Measurements from ENCODE around the gene AOPEP. TPM values are rescaled to one million over a fixed set of nuclear protein-coding genes. Genes with fewer than 3 reads are reported as not detected.
"Not testable (repeated sequence)": the region's sequence is repeated elsewhere in the genome, so short reads cannot be mapped to it uniquely, and the experiment has no call there.

Gene AOPEP
- total RNA-seq, 1 donor from 2014 or later = 305 TPM

- Histone ChIP-seq H3K4me3 (no peak overlapping the region), H3K9me3 (no peaks in the 10 kb centered on the region), H3K4me1 (peaks cover 15% of the 10 kb centered on the region), H3K27ac (no peak overlapping the region), H3K36me3 (no peaks in the 10 kb centered on the region), H3K27me3 (no peaks in the 10 kb centered on the region)
- intact Hi-C loops (cut with DNase I) = no loop called here
- DNase-seq (ENCODE audit: extremely low spot score in 2 of 2) = peak in 1 of 2 donors; percentile 72
- TF ChIP-seq POLR2AphosphoS5 (IDR thresholded peaks at IDR 0.05; ENCODE audit: insufficient read depth in 1 of 2, low read depth in 1 of 2) = no peak
Measured at GRCh38 chr9:94934816-94935328, 208.4 kb downstream of the AOPEP start.

- H3K9me3 ChIP-seq = no peaks in the 10 kb centered on the region
- H3K4me1 ChIP-seq = peaks cover 15% of the 10 kb centered on the region
- H3K36me3 ChIP-seq = no peaks in the 10 kb centered on the region
- peak in 1 of 2 donors; percentile 74 for DNase-seq (ENCODE audit: extremely low spot score in 2 of 2)
- H3K27ac ChIP-seq = peak overlapping the region; percentile 59
- no peaks in the 10 kb centered on the region for H3K27me3 ChIP-seq
- intact Hi-C loops (cut with DNase I) = no loop called here
- no peak for TF ChIP-seq POLR2A (IDR thresholded peaks at IDR 0.05)
- TF ChIP-seq POLR2AphosphoS5 (IDR thresholded peaks at IDR 0.05; ENCODE audit: insufficient read depth in 1 of 2, low read depth in 1 of 2) = no peak
- TF ChIP-seq CTCF (IDR thresholded peaks at IDR 0.05) = no peak
- no peak overlapping the region for H3K4me3 ChIP-seq
Measured at GRCh38 chr9:94935396-94935795, 208.9 kb downstream of the AOPEP start.

GRCh38 chr9:94936419-94936818 lies 209.9 kb downstream of the AOPEP start:
- Histone ChIP-seq H3K4me3 (no peak overlapping the region), H3K36me3 (no peaks in the 10 kb centered on the region), H3K4me1 (peaks cover 15% of the 10 kb centered on the region), H3K27me3 (no peaks in the 10 kb centered on the region), H3K27ac (peak overlapping the region; percentile 59), H3K9me3 (no peaks in the 10 kb centered on the region)
- no peak for TF ChIP-seq CTCF (IDR thresholded peaks at IDR 0.05)
- no peak for TF ChIP-seq POLR2AphosphoS5 (IDR thresholded peaks at IDR 0.05; ENCODE audit: insufficient read depth in 1 of 2, low read depth in 1 of 2)
- TF ChIP-seq POLR2A (IDR thresholded peaks at IDR 0.05) = no peak
- intact Hi-C loops (cut with DNase I) = no loop called here
- DNase-seq (ENCODE audit: extremely low spot score in 2 of 2) = no peak

GRCh38 chr9:94937214-94937903 lies 210.9 kb downstream of the AOPEP start:
- H3K9me3 ChIP-seq = no peaks in the 10 kb centered on the region
- no peak overlapping the region for H3K27ac ChIP-seq
- peaks cover 15% of the 10 kb centered on the region for H3K4me1 ChIP-seq
- DNase-seq (ENCODE audit: extremely low spot score in 2 of 2) = no peak
- H3K4me3 ChIP-seq = no peak overlapping the region
- intact Hi-C loops (cut with DNase I) = no loop called here
- TF ChIP-seq POLR2AphosphoS5 (IDR thresholded peaks at IDR 0.05; ENCODE audit: insufficient read depth in 1 of 2, low read depth in 1 of 2) (no peak), CTCF (IDR thresholded peaks at IDR 0.05) (no peak), POLR2A (IDR thresholded peaks at IDR 0.05) (no peak)
- no peaks in the 10 kb centered on the region for H3K36me3 ChIP-seq
- H3K27me3 ChIP-seq = no peaks in the 10 kb centered on the region

- Histone ChIP-seq H3K9me3 (no peaks in the 10 kb centered on the region), H3K27me3 (no peaks in the 10 kb centered on the region), H3K4me3 (no peak overlapping the region), H3K4me1 (peaks cover 15% of the 10 kb centered on the region), H3K36me3 (no peaks in the 10 kb centered on the region), H3K27ac (no peak overlapping the region)
- intact Hi-C loops (cut with DNase I) = no loop called here
- no peak for DNase-seq (ENCODE audit: extremely low spot score in 2 of 2)
- no peak for TF ChIP-seq CTCF (IDR thresholded peaks at IDR 0.05)
Measured at GRCh38 chr9:94938384-94938783, 211.9 kb downstream of the AOPEP start.

- DNase-seq (ENCODE audit: extremely low spot score in 2 of 2); H3K36me3 ChIP-seq; H3K9me3 ChIP-seq; intact Hi-C loops (cut with DNase I); H3K4me3 ChIP-seq; H3K27me3 ChIP-seq; H3K27ac ChIP-seq: not testable (repeated sequence)
- peaks cover 25% of the 10 kb centered on the region for H3K4me1 ChIP-seq
Measured at GRCh38 chr9:94940296-94940695, 213.8 kb downstream of the AOPEP start.
